ENCODE measurements around the gene CCDC57. TPM values are rescaled to one million over a fixed set of nuclear protein-coding genes. Genes with fewer than 3 reads are reported as not detected.

Gene CCDC57
- total RNA-seq, 2 experiments from 2014 or later = 49.8 to 54.9 TPM

GRCh38 chr17:82221341-82221902 lies 8.8 kb upstream of the CCDC57 start:
- CTCF ChIA-PET = no interaction called here

GRCh38 chr17:82219753-82220709 lies 7.4 kb upstream of the CCDC57 start:
- Mint-ChIP-seq H3K27ac (no peak overlapping the region), H3K9me3 (no peaks in the 10 kb centered on the region), H3K36me3 (ENCODE audit: low read depth) (no peaks in the 10 kb centered on the region), H3K27me3 (no peaks in the 10 kb centered on the region), H3K4me1 (peaks cover 21% of the 10 kb centered on the region), H3K4me3 (no peak overlapping the region)
- CTCF ChIA-PET = interaction anchor here (1.4 to 1.5 kb wide), 2 partner anchors 14 to 16 kb away, joined by 3 read pairs; no protein-coding TSS in a partner anchor
- no peak for DNase-seq
- POLR2A ChIA-PET = interaction anchor here (0.9 to 1.9 kb wide), 2 partner anchors 9 to 14 kb away, joined by 5 to 6 read pairs; partner anchors contain the start of gene SLC16A3

More at GRCh38 chr17:82221341-82221902, 8.8 kb upstream of the CCDC57 start:
- Mint-ChIP-seq H3K27ac (no peak overlapping the region), H3K4me1 (peaks cover 11% of the 10 kb centered on the region), H3K27me3 (no peaks in the 10 kb centered on the region), H3K9me3 (no peaks in the 10 kb centered on the region), H3K4me3 (no peak overlapping the region), H3K36me3 (ENCODE audit: low read depth) (no peaks in the 10 kb centered on the region)
- POLR2A ChIA-PET = interaction anchor here (0.9 to 1.9 kb wide), 3 partner anchors 8 to 76 kb away, joined by 3 to 5 read pairs (median 4); no protein-coding TSS in a partner anchor
- DNase-seq = no peak

GRCh38 chr17:82219083-82219482 lies 6.4 kb upstream of the CCDC57 start:
- H3K4me3 Mint-ChIP-seq = no peak overlapping the region
- no peak overlapping the region for H3K27ac Mint-ChIP-seq
- CTCF ChIA-PET = interaction anchor here (1.4 to 1.5 kb wide), 2 partner anchors 13 to 17 kb away, joined by 3 read pairs; no protein-coding TSS in a partner anchor
- no peaks in the 10 kb centered on the region for H3K9me3 Mint-ChIP-seq
- H3K27me3 Mint-ChIP-seq = no peaks in the 10 kb centered on the region
- H3K4me1 Mint-ChIP-seq = peaks cover 27% of the 10 kb centered on the region
- no peaks in the 10 kb centered on the region for H3K36me3 Mint-ChIP-seq (ENCODE audit: low read depth)
- POLR2A ChIA-PET = interaction anchor here (1.5 kb wide), 1 partner anchor 10 kb away, joined by 4 read pairs; the partner anchor contains the start of gene SLC16A3
- no peak for DNase-seq

- H3K9me3 Mint-ChIP-seq = no peaks in the 10 kb centered on the region
- H3K4me1 Mint-ChIP-seq = peaks cover 31% of the 10 kb centered on the region
- H3K27me3 Mint-ChIP-seq = no peaks in the 10 kb centered on the region
- no peaks in the 10 kb centered on the region for H3K36me3 Mint-ChIP-seq (ENCODE audit: low read depth)
- ChIA-PET CTCF (no interaction called here), POLR2A (interaction anchor here (1.0 to 1.5 kb wide), 2 partner anchors 10 to 18 kb away, joined by 3 to 4 read pairs; partner anchors contain the start of gene SLC16A3)
- DNase-seq = no peak
- H3K27ac Mint-ChIP-seq = peak overlapping the region; percentile 3
- no peak overlapping the region for H3K4me3 Mint-ChIP-seq
Observed at GRCh38 chr17:82218349-82219075, 5.9 kb upstream of the CCDC57 start.

GRCh38 chr17:82217530-82218204 lies 5.0 kb upstream of the CCDC57 start:
- Mint-ChIP-seq H3K36me3 (ENCODE audit: low read depth) (no peaks in the 10 kb centered on the region), H3K4me1 (peaks cover 34% of the 10 kb centered on the region), H3K9me3 (no peaks in the 10 kb centered on the region), H3K27me3 (no peaks in the 10 kb centered on the region), H3K27ac (peak overlapping the region; percentile 44), H3K4me3 (no peak overlapping the region)
- POLR2A ChIA-PET = interaction anchor here (1.0 to 1.5 kb wide), 2 partner anchors 11 to 19 kb away, joined by 3 to 4 read pairs; partner anchors contain the start of gene SLC16A3
- CTCF ChIA-PET = no interaction called here
- peak; percentile 24 for DNase-seq

GRCh38 chr17:82217120-82217529 lies 4.5 kb upstream of the CCDC57 start:
- Mint-ChIP-seq H3K4me1 (peaks cover 34% of the 10 kb centered on the region), H3K27ac (peak overlapping the region; percentile 83)
- CTCF ChIA-PET = no interaction called here

GRCh38 chr17:82216301-82217119 lies 3.9 kb upstream of the CCDC57 start:
- H3K36me3 Mint-ChIP-seq (ENCODE audit: low read depth) = no peaks in the 10 kb centered on the region
- no peaks in the 10 kb centered on the region for H3K9me3 Mint-ChIP-seq
- no peaks in the 10 kb centered on the region for H3K27me3 Mint-ChIP-seq
- ChIA-PET CTCF (interaction anchor here (2.0 kb wide), 1 partner anchor 10 kb away, joined by 8 read pairs; no protein-coding TSS in a partner anchor), POLR2A (interaction anchor here (0.7 to 2.1 kb wide), 4 partner anchors 11 to 57 kb away, joined by 5 to 17 read pairs (median 6); partner anchors contain the start of genes CSNK1D and SLC16A3)
- H3K4me3 Mint-ChIP-seq = peak overlapping the region; percentile 13
- peak overlapping the region; percentile 83 for H3K27ac Mint-ChIP-seq
- H3K4me1 Mint-ChIP-seq = peaks cover 39% of the 10 kb centered on the region
- peak; percentile 73 for DNase-seq

More at GRCh38 chr17:82217120-82217529, 4.5 kb upstream of the CCDC57 start:
- Mint-ChIP-seq H3K36me3 (ENCODE audit: low read depth) (no peaks in the 10 kb centered on the region), H3K4me3 (no peak overlapping the region), H3K9me3 (no peaks in the 10 kb centered on the region), H3K27me3 (no peaks in the 10 kb centered on the region)
- POLR2A ChIA-PET = interaction anchor here (1.7 to 2.1 kb wide), 2 partner anchors 11 to 12 kb away, joined by 8 to 17 read pairs; partner anchors contain the start of gene SLC16A3
- no peak for DNase-seq

- no peak overlapping the region for H3K4me3 Mint-ChIP-seq
- CTCF ChIA-PET = interaction anchor here (2.0 kb wide), 1 partner anchor 10 kb away, joined by 8 read pairs; no protein-coding TSS in a partner anchor
- DNase-seq = no peak
- H3K4me1 Mint-ChIP-seq = peaks cover 43% of the 10 kb centered on the region
- no peaks in the 10 kb centered on the region for H3K36me3 Mint-ChIP-seq (ENCODE audit: low read depth)
- peak overlapping the region; percentile 83 for H3K27ac Mint-ChIP-seq
- POLR2A ChIA-PET = interaction anchor here (0.7 to 2.1 kb wide), 4 partner anchors 10 to 58 kb away, joined by 5 to 17 read pairs (median 6); partner anchors contain the start of genes CSNK1D and SLC16A3
- no peaks in the 10 kb centered on the region for H3K9me3 Mint-ChIP-seq
- no peaks in the 10 kb centered on the region for H3K27me3 Mint-ChIP-seq
Observed at GRCh38 chr17:82215972-82216300, 3.3 kb upstream of the CCDC57 start.

- CTCF ChIA-PET = interaction anchor here (2.0 kb wide), 1 partner anchor 9 kb away, joined by 8 read pairs; no protein-coding TSS in a partner anchor
- Mint-ChIP-seq H3K27me3 (no peaks in the 10 kb centered on the region), H3K36me3 (ENCODE audit: low read depth) (no peaks in the 10 kb centered on the region), H3K4me1 (peaks cover 43% of the 10 kb centered on the region), H3K4me3 (no peak overlapping the region), H3K27ac (no peak overlapping the region), H3K9me3 (no peaks in the 10 kb centered on the region)
- POLR2A ChIA-PET = interaction anchor here (0.7 to 2.1 kb wide), 5 partner anchors 9 to 58 kb away, joined by 4 to 17 read pairs (median 5); partner anchors contain the start of genes CSNK1D and SLC16A3
- no peak for DNase-seq
Observed at GRCh38 chr17:82215095-82215971, 2.7 kb upstream of the CCDC57 start.

- H3K27ac Mint-ChIP-seq = peak overlapping the region; percentile 36
- H3K36me3 Mint-ChIP-seq (ENCODE audit: low read depth) = no peaks in the 10 kb centered on the region
- CTCF ChIA-PET = interaction anchor here (2.0 kb wide), 1 partner anchor 8 kb away, joined by 8 read pairs; no protein-coding TSS in a partner anchor
- H3K4me1 Mint-ChIP-seq = peaks cover 43% of the 10 kb centered on the region
- H3K4me3 Mint-ChIP-seq = peak overlapping the region; percentile 59
- DNase-seq = no peak
- H3K9me3 Mint-ChIP-seq = no peaks in the 10 kb centered on the region
- H3K27me3 Mint-ChIP-seq = no peaks in the 10 kb centered on the region
- POLR2A ChIA-PET = interaction anchor here (1.0 to 3.5 kb wide), 3 partner anchors 8 to 84 kb away, joined by 4 to 27 read pairs (median 7); partner anchors contain the start of gene SLC16A3
Observed at GRCh38 chr17:82214012-82214628, 1.5 kb upstream of the CCDC57 start.

Measured in activated CD4-positive, alpha-beta memory T cell treated with anti-CD3 and anti-CD28 coated beads, Interleukin-2, amount 10 ng/mL, durations not matched to agents 7 days and 5 days (primary cell).